ENCODE results near the gene CEP76.
"Not testable (repeated sequence)": the region's sequence is repeated elsewhere in the genome, so short reads cannot be mapped to it uniquely, and the experiment has no call there.

CEP76 gene

GRCh38 chr18:12703664-12704063 is 1.1 kb upstream of the CEP76 start:
- DNase-seq, result no peak

- DNase-seq, result no peak
Measured at GRCh38 chr18:12703096-12703567, 609 bp upstream of the CEP76 start.

GRCh38 chr18:12701161-12701560 is 1.4 kb downstream of the CEP76 start:
- no peak for DNase-seq

GRCh38 chr18:12699747-12700146 is 2.8 kb downstream of the CEP76 start:
- DNase-seq, result no peak

- peak; percentile 54 for DNase-seq
Measured at GRCh38 chr18:12694032-12694431, 8.5 kb downstream of the CEP76 start.

- no peak for DNase-seq
Measured at GRCh38 chr18:12692206-12692605, 10.3 kb downstream of the CEP76 start.

GRCh38 chr18:12689256-12689850 is 13.2 kb downstream of the CEP76 start:
- no peak for DNase-seq

- no peak for DNase-seq
Measured at GRCh38 chr18:12686100-12686499, 16.4 kb downstream of the CEP76 start.

GRCh38 chr18:12679183-12679786 is 23.2 kb downstream of the CEP76 start:
- DNase-seq, result peak; percentile 74

GRCh38 chr18:12668041-12668440 is 34.5 kb downstream of the CEP76 start:
- DNase-seq, result no peak

- DNase-seq, result no peak
Measured at GRCh38 chr18:12659904-12660605, 42.5 kb downstream of the CEP76 start.

- peak; percentile 82 for DNase-seq
Measured at GRCh38 chr18:12658426-12659138, 43.9 kb downstream of the CEP76 start.

- DNase-seq, result peak; percentile 85
Measured at GRCh38 chr18:12657684-12658425, 44.7 kb downstream of the CEP76 start, which contains the start of gene SPIRE1. Gene SPIRE1 (minus strand): TSS chr18:12658107. CDS start chr18:12657866, 241 bp downstream.

GRCh38 chr18:12656938-12657683 is 45.4 kb downstream of the CEP76 start:
- peak; percentile 66 for DNase-seq

GRCh38 chr18:12656605-12656937 is 46.0 kb downstream of the CEP76 start:
- no peak for DNase-seq

GRCh38 chr18:12654971-12655370 is 47.6 kb downstream of the CEP76 start:
- no peak for DNase-seq

GRCh38 chr18:12652861-12653401 is 49.6 kb downstream of the CEP76 start:
- DNase-seq, result no peak

GRCh38 chr18:12651651-12652050 is 50.9 kb downstream of the CEP76 start:
- no peak for DNase-seq

- DNase-seq, result no peak
Measured at GRCh38 chr18:12647773-12648172, 54.8 kb downstream of the CEP76 start.

- DNase-seq, result no peak
Measured at GRCh38 chr18:12645751-12646203, 56.7 kb downstream of the CEP76 start.

- DNase-seq, result no peak
Measured at GRCh38 chr18:12645254-12645653, 57.3 kb downstream of the CEP76 start.

- DNase-seq, result not testable (repeated sequence)
Measured at GRCh38 chr18:12643756-12644155, 58.8 kb downstream of the CEP76 start.
